DMS53 treated with DMSO at 0.1 percent for 48 hours (cell line): ENCODE results near the gene UFSP1.
A peak's percentile ranks its signal among the peaks of the same experiment; 100 is the strongest.
"Not testable (repeated sequence)": the region's sequence is repeated elsewhere in the genome, so short reads cannot be mapped to it uniquely, and the experiment has no call there.

Experiments used
- DNase-seq: peaks from one replicate; lab custom pipeline; 2025; ENCODE audit not compliant: unreplicated experiment; lab: John Stamatoyannopoulos, UW

UFSP1 gene

GRCh38 chr7:100860702-100861615 lies 28.6 kb downstream of the UFSP1 start:
- DNase-seq: no peak

GRCh38 chr7:100859856-100860255 lies 29.7 kb downstream of the UFSP1 start:
- no peak for DNase-seq

- DNase-seq: no peak
Measured at GRCh38 chr7:100856871-100857282, 32.6 kb downstream of the UFSP1 start.

GRCh38 chr7:100855515-100855914 lies 34.0 kb downstream of the UFSP1 start:
- DNase-seq: no peak

DNA sequence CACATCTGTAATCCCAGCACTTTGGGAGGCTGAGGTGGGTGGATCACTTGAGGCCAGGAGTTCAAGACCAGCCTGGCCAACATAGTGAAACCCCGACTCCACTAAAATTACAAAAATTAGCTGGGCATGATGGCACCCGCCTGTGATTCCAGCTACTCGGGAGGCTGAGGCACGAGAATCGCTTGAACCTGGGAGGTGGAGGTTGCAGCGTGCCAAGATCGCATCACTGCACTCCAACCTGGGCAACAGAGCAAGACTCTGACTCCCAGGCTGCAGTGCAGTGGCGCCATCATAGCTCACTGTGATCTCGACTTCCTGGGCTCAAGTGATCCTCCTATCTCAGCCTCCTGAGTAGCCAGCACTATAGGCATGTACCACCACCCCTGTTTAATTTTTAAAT lies 34.6 kb downstream of the UFSP1 start:
- DNase-seq: not testable (repeated sequence)

DNA sequence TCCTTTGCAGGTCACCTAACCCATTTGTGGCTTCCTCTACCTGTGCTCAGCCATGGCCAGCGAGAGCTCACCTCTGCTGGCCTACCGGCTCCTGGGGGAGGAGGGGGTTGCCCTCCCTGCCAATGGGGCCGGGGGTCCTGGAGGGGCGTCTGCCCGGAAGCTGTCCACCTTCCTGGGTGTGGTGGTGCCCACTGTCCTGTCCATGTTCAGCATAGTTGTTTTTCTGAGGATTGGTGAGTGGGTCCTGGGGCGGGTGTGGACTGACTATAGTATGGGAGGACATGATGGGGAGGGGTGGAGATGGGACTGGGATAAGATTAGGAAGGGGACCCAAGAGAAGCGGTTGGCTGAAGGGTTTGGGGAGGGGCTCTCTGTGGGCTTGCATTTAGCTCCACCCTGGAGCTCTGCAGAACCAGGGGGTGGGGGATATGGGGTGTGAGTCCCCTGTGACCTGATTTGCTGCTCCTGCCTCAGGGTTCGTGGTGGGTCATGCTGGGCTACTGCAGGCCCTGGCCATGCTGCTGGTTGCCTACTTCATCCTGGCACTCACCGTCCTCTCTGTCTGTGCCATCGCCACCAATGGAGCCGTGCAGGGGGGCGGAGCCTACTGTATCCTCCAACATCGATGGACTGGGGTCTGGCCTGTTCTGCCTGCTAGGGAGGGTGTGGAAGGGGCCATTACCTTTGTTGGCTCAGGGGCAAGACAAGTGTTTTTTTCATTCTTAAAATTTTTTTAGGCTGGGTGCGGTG lies 35.2 kb downstream of the UFSP1 start:
- DNase-seq: no peak

DNA sequence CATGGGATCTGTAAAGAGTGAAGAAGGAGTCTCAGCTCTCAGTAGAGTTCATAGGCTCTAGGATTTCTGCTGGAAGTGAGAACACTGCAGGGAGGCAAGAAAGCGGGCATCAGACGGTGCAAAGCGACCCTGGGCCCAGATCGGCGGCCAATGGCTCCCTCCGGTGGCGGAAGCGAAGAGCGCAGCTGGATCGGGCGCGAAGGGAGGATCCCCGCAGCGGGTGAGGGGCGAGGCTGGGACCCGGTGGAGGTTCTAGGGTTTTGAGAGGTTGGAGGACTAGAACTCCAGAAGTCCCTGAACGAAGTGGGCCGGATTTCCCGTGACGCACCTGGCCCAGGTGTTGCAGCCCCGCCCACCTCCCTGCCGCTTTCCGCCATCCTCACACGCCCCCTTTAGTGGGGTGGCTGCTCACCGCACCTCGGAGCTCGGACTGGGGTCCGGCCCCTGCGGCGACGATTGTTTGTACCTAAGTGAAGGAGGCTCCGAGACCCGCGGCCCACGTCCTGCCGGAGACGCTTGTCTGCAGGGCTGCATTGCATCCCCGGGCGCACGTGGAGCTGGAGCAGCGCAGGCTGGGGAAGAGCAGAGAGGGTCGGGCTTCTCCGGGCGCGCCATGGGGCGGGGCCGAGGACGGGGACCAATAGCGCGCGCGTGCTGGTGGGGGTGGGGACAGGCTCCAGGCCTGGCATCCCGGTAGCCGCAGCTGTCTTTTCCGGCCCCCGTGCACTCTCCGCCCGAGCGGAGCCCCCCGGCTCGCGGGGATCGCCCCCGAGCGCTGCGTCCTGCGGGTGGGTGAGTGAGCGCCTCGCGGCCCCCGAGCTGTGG lies 37.3 kb downstream of the UFSP1 start, which contains the start of gene SLC12A9:
Gene SLC12A9, plus strand, starts transcription at position 666 of the 825 bp plus-strand sequence. CDS start 1,485 bp downstream, outside the sequence.
- peak; percentile 84 for DNase-seq

DNA sequence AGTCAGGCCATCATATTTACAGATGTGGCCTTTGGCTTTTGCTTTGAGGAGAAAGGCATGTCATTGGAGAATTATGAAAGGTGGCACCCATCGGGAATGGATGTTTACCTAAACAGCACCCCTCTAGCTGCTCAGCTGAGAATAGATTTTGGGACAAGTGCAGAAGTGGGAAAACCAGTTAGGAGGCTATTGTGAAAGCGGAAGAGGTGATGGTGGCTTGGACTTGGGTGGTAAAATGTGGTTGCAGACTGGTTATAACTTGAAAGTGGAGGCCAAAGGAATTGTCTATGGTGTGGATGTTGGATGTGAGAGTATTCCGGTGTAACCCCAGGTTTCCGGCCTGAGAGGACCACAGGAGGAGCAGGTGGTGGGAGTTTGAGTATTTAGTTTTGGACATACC lies 42.2 kb downstream of the UFSP1 start:
- DNase-seq: no peak

- DNase-seq: no peak
Measured at GRCh38 chr7:100840470-100841100, 48.9 kb downstream of the UFSP1 start.

DNA sequence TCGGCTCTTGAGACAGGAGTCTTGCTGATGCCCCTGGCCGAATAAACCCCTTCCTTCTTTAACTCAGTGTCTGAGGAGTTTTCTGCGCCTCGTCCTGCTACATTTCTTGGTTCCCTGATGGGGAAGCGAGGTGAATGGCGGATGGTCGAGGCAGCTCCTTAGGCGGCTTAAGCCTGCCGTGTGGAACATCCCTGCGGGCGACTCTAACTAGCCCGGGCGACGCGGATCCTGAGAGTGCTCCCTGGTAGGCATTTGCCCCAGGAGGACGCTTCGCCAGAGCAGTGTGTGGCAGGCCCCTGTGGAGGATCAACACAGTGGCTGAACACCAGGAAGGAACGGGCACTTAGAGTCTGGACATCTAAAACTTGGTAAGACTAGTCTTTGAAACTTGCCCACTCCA lies 50.2 kb downstream of the UFSP1 start:
- DNase-seq: no peak
